GM21526 (cell line): Measurements from ENCODE around the gene GRK5.
A peak's percentile ranks its signal among the peaks of the same experiment; 100 is the strongest.

ENCODE experiments used
- ATAC-seq: cut with Tn5 transposase; IDR thresholded peaks from one replicate; pipeline ENCODE4 v1.9.1; 2021; ENCODE audit warnings: moderate library complexity; ENCODE audit not compliant: unreplicated experiment, low FRiP score

Gene GRK5

GRCh38 chr10:119197921-119198320 is 9.4 kb upstream of the GRK5 start:
- ATAC-seq = no peak

- no peak for ATAC-seq
Observed at GRCh38 chr10:119198438-119198837, 8.9 kb upstream of the GRK5 start.

GRCh38 chr10:119199231-119199992 is 8.0 kb upstream of the GRK5 start:
- ATAC-seq = peak; percentile 58

- no peak for ATAC-seq
Observed at GRCh38 chr10:119201233-119201632, 6.1 kb upstream of the GRK5 start.

- ATAC-seq = no peak
Observed at GRCh38 chr10:119203006-119203405, 4.4 kb upstream of the GRK5 start.

GRCh38 chr10:119205894-119206602 is 1.3 kb upstream of the GRK5 start:
- ATAC-seq = peak; percentile 16

GRCh38 chr10:119206603-119207365 is 587 bp upstream of the GRK5 start:
- ATAC-seq = peak; percentile 48

GRCh38 chr10:119207713-119208552 is 562 bp downstream of the GRK5 start:
- ATAC-seq = no peak

- ATAC-seq = no peak
Observed at GRCh38 chr10:119208553-119208940, 1.2 kb downstream of the GRK5 start.

GRCh38 chr10:119209035-119209735 is 1.8 kb downstream of the GRK5 start:
- no peak for ATAC-seq

GRCh38 chr10:119209736-119210355 is 2.5 kb downstream of the GRK5 start:
- no peak for ATAC-seq

- no peak for ATAC-seq
Observed at GRCh38 chr10:119210633-119211032, 3.3 kb downstream of the GRK5 start.

- no peak for ATAC-seq
Observed at GRCh38 chr10:119211176-119211575, 3.8 kb downstream of the GRK5 start.

GRCh38 chr10:119211625-119212441 is 4.5 kb downstream of the GRK5 start:
- ATAC-seq = no peak

- no peak for ATAC-seq
Observed at GRCh38 chr10:119215371-119215770, 8.0 kb downstream of the GRK5 start.

- ATAC-seq = no peak
Observed at GRCh38 chr10:119216127-119216526, 8.8 kb downstream of the GRK5 start.

- ATAC-seq = no peak
Observed at GRCh38 chr10:119217401-119217800, 10.0 kb downstream of the GRK5 start.

- ATAC-seq = no peak
Observed at GRCh38 chr10:119217991-119218490, 10.7 kb downstream of the GRK5 start.
